GOT3 (cell line): ENCODE data around the gene ADARB2.

Experiments used
- DNase-seq: peaks from one replicate; lab custom pipeline; 2025; ENCODE audit warnings: mixed read lengths; lab: John Stamatoyannopoulos, UW

The ADARB2 gene

DNA sequence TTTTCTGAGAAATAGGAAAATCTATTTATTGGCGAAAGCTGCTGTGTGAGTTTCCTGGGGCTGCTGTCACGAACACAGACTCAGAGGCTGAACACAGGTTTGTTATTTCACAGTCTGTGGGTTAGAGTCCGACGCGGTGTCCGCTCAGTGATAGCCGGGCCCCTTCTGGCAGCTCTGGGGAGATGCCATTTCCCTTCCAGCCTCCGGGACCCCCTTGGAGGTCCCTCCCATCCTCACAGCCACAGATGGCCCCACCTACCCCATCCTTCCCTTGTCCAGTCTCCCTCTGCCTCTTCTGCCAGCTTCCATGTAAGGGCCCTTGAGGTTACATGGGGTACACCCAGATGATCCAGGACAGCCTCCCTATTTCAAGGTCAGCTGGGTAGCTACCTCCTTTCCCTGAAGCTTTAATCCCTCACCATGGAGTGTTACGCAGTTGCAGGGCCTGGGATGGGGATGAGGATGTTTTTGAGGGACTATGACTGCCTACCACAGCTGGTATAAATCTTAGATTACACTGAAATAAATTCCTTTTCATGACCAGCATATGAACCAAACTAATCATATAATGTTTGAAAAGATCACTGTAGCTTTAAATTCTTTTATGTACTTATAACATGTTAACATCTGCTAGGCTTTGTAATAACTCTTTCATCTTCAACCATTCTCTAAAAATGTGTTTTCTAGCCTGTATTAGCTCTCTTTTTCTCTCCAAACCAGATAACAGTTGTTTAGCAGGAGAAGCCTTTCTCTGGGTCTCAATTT is 582.6 kb downstream of the ADARB2 start:
- DNase-seq, result no peak

GRCh38 chr10:1153805-1154351 is 583.4 kb downstream of the ADARB2 start:
- DNase-seq, result no peak

GRCh38 chr10:1153251-1153763 is 584.0 kb downstream of the ADARB2 start:
- no peak for DNase-seq

- DNase-seq, result no peak
Observed at GRCh38 chr10:1152386-1153250, 584.7 kb downstream of the ADARB2 start.

- DNase-seq, result no peak
Observed at GRCh38 chr10:1151076-1152033, 586.0 kb downstream of the ADARB2 start.

GRCh38 chr10:1150638-1150955 is 586.7 kb downstream of the ADARB2 start:
- no peak for DNase-seq

- DNase-seq, result no peak
Observed at GRCh38 chr10:1149793-1150637, 587.3 kb downstream of the ADARB2 start.

DNA sequence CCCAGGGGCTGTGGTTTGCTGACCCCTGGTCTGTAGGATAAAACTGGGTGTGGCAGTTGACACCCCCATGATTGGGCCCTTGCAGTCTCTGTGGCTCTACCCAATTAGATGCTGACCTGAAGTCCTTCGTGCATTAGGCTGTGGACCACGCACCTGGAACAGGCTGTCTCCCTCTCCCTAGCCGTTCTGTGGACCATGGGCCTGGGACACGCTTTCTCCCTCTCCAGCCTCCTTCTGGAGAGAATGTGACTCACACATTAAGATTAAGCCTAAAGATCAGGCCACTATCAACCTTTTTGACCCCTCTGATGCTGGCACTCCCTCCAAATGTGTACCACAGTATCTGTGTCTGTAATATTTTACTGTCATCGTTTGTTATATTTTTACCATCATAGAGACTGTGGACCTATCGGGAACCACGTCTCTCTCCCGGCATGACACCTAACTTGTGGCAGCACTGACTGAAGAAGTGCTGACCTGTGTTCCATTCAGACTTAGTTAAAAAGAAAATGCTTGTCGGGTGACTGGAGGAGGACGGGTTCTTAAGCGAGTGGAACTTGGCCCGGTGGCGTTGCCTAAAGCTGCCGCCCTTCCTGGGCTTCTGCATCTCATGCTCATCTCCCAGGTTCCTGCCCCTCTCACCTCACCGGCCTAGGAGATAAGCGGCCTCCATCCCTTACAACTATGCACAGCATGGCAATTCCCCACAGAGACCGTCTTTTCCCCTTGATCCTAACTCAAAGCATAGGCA is 588.3 kb downstream of the ADARB2 start:
- no peak for DNase-seq

DNA sequence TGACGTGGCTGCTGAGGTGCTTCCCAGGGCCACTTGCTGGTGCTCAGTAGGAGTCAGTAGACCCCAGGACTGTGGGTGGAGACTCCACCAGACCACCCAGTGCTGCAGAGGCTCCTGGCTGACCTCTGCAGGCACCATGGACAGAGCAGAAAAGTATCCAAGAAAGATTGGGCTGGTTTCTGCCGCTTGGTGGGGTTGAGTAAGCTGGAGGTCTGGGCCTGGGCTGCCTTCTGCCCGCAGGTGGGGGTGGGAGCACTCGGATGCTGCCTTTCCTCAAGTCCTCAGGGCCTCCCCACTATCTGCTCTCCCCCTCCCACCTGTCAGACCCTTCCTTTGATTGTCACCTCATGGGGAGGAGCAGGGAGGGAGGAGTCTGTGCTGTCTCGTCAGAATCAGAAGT is 589.5 kb downstream of the ADARB2 start:
- no peak for DNase-seq

- DNase-seq, result no peak
Observed at GRCh38 chr10:1142596-1142995, 594.7 kb downstream of the ADARB2 start.

- no peak for DNase-seq
Observed at GRCh38 chr10:1141701-1142100, 595.6 kb downstream of the ADARB2 start.

DNA sequence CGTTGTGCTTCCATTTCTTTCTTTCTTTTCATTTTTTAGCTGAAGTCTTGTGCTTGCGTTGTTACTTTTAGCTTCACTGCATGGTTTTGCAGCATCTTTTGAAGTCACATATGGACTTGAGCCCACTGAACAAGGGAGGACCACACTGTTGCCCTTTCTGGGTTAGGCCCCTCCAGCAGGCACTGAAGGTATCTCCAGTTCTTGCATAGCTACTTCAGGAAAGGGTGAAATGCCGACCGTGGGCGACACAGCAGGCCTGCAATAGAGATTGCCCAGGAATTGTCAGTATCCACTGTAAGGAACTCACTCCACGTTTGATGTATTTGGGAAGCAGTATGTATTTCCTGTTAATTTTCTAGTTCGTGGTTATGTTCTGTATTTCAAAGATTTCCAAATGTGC is 596.1 kb downstream of the ADARB2 start:
- DNase-seq, result no peak

GRCh38 chr10:1138529-1138928 is 598.8 kb downstream of the ADARB2 start:
- no peak for DNase-seq

- no peak for DNase-seq
Observed at GRCh38 chr10:1137499-1138163, 599.7 kb downstream of the ADARB2 start.

- DNase-seq, result no peak
Observed at GRCh38 chr10:1136268-1136667, 601.1 kb downstream of the ADARB2 start.

- DNase-seq, result no peak
Observed at GRCh38 chr10:1134156-1134555, 603.2 kb downstream of the ADARB2 start.

DNA sequence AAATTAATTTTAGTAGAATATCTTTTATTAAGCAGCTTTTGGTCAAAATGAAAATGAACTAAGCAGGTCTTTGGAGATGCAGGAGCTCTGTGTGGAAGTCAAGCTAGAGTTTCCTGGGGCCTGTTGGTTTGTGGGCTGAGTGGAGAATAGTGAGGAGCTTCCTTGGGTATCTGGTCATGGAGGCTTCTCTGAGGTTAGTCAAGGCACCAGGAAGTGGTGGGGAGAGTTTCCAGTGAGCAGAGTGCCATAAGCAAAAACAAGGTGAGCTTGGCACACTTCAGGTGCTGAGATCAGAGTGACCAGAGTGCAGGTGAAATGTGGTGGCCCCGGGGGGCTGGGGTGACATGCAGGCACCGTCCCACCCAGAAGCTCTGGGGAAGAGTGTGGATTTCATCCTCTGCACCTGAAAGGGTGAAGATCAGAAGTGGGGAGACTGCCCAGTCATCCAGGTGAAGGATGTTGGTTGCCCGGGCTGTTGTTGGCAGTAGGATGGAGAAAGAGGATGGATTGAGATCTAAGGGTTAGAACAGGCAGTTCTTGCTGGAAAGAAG is 603.8 kb downstream of the ADARB2 start:
- no peak for DNase-seq

DNA sequence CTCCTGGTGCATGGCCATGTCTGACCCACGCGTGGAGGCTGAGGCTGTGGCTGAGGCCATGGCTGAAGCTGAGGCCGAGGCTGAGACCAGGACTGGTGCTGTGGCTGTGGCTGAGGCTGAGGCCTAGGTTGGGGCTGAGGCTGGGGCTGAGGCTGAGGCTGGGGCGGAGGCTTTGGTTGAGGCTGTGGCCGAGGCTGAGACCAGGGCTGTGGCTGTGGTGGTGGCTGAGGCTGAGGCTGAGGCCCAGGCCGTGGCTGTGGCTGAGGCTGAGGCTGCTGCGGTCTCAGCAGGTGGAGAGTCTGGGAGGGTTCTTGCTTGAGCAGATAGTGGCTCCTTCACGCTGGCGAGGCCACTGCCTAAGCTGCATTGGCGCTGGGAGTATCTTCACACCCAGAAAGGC is 604.7 kb downstream of the ADARB2 start:
- no peak for DNase-seq
